Stimulated activated CD8-positive, alpha-beta memory T cell treated with anti-CD3 and anti-CD28 coated beads, Interleukin-7, amount 100 ng/mL, for 48 hours (primary cell): ENCODE data around the gene CNTN1.

ENCODE experiments used
- DNase-seq, 2 donors: peaks; one replicate each; pipeline ENCODE4 v3.0.0-alpha.2; 2020; ENCODE audit warnings: low read depth in 1 of 2; ENCODE audit errors: extremely low read depth in 1 of 2

The CNTN1 gene

GRCh38 chr12:40691913-40692764, at the start of gene CNTN1:
Gene CNTN1 (plus strand): TSS chr12:40692439.
- no peak for DNase-seq

DNA sequence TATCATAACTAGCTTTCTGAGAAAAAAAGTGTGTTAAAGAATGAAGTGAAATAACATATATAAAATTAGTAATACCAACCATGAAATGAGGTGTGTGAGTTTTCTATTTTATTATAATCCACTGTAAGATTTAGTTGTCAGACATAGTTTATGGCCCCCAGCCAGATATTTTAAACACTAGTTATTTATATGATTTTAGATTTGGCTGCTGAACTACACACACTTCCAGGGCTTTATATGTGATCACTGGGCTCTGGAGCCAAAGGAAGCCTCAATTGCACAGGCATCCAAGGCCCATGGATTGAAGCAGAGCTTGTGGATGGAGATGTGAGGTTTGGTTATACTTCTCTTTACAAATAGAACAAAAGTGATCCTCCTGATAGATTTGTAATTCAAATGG, 48.7 kb upstream of the CNTN1 start:
- no peak for DNase-seq

DNA sequence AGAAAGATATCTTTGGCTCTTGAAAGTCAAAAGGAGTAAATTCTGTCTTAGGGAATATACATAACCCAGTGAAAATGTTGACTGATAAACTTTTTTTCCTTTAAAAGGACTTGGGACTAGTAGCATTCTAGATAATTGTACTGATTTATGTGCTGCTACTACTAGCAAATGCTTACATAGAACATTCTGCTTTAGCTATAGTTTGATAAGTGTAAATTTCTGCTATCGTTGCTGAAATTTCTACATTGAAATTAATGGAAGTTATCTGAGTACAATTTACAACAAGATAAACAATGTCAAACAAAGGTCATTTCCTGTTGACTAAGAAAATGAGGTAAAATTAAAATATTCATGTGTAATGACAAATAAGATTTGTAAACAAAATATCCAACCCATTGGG, 48.3 kb upstream of the CNTN1 start:
- no peak for DNase-seq

GRCh38 chr12:40644708-40645107, 47.5 kb upstream of the CNTN1 start:
- DNase-seq: no peak

GRCh38 chr12:40645361-40645760, 46.9 kb upstream of the CNTN1 start:
- no peak for DNase-seq

- DNase-seq: no peak
Measured at GRCh38 chr12:40646456-40646855, 45.8 kb upstream of the CNTN1 start.

DNA sequence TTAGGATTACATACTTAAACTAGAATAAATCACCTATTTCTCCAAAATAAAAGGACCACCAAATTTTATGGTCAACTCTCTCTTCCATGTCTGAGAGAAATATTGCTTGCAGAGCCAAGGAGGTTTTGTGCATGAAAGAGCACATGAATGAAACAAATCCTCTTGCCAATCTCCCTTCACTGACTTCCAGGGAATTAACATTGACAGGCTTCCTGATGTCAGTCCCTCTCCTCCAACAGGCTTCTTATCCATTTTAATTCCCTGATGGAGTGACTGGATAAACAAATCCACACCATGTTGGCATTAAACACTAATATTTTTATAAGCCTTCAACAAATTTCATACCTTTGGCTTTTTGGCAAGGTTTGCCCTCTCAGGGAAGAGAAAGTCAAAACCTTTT, 45.3 kb upstream of the CNTN1 start:
- DNase-seq: no peak

DNA sequence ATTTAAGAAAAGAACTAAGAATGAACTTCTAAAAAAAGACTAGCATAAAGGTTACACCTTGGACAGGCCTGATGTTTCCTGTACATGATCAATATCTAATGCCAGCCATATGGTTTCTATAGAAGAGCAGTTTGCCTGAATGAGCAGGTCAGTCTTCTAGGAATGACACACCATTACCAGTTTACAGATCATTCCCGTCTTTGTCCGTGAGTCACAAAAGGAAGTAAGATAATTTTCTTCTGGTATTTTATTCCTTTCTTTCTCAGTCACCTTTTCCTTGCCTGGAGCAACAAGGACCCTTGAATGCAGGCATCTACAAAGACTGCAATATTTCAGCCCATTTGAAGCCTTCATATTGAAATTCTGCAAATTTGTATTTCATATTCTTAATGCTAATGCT, 44.6 kb upstream of the CNTN1 start:
- DNase-seq: no peak

- DNase-seq: no peak
Measured at GRCh38 chr12:40648519-40648918, 43.7 kb upstream of the CNTN1 start.

DNA sequence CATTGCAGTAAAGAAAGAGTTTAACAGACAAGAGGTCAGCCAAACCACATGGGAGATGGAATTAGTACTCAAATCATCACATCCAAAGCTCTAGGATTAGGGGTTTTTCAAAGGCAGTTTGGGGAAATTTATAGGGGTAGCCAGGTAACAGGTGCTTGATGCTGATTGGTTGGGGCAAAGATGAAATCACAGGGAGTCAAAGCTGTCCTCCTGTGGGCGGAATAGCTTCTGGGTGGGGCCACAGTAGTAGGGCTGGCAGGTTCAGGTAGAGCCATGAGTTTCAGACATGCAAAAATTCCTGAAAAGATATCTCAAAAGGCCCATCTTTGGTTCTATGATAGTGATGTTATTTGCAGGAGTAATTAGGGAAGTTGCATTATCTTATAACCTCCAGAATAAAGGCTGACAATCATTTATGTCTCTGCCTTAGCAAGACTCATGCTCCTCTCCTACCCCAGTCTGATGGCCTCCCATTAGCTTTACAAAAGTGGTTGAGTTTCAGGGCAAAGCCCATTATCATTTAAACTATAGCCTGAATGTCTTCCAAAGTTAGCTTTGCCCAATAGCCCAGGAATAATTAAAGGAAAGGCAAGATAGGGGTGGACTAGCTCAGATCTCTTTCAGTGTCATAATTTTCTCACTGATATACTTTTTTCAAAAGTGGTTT, 42.1 kb upstream of the CNTN1 start:
- DNase-seq: no peak

DNA sequence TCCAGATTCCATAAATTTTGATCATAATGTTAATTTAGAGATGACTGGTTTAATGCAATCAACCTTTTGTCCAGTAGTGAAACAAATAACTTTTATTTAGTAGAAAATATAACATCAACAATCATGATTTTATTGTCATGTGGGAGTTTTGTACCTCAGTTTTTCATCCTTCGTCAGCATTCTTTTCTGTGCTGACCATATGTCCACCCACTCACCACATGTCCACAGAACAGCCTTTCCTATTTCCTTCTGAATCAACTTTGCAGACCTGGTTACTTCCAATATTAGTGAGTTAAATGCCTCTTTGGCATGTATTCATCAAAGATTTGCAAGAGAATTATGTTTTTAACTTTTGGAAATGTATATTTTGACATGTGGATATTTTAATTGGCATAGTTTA, 36.8 kb upstream of the CNTN1 start:
- no peak for DNase-seq

DNA sequence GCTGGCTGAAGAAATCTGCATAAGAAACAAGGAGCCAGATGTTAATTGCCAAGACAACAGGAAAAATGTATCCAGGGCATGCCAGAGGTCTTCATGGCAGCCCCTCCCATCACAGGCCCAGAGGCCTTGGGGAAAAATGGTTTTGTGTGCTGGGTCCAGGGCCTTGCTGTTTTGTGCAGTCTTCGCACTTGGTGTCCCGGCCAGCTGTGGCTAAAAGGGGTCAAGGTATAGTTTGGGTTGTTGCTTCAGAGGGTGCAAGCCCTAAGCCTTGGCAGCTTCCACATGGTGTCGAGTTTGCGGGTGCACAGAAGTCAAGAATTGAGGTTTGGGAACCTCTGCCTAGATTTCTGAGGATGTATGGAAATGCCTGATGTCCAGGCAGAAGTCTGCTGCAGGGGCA, 29.9 kb upstream of the CNTN1 start:
- no peak for DNase-seq

DNA sequence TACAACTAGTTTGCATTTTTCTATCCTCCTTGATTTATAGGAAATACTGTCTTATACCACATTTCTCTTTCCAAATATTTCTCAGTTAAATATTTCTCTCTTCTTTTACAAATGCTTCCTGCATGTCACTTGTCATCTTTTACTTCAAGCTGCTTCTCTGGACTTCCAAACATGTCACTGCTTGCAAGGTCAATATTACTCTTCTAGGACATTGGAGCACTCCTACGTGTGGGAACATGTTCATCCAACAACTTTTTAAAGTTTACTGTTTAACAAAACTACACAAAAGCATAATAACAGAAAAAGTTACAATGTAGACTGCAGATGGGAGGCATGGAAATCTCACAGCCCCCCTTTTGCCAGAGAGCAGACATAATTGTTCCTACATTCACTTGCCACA, 28.5 kb upstream of the CNTN1 start:
- no peak for DNase-seq

DNA sequence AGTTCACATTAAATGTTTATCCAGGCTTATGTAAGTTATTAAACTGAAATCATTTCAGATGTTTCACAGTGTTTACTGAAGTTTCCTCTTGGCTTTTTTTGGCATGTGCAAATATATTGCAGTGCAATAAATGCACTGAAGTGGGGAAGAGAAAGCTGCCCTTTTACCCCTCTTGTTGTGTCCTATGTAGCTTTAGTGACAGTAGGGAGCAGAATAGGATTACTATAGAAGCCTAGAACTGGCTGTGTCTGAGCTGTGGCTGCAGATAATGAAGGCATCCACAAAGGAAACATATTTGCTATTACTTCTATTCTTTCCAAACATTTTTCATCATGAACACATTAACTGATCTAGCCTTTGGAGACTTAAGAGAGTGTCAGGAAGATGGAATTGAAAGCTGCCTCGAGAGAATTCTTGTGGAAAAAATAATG, 24.1 kb upstream of the CNTN1 start:
- no peak for DNase-seq

DNA sequence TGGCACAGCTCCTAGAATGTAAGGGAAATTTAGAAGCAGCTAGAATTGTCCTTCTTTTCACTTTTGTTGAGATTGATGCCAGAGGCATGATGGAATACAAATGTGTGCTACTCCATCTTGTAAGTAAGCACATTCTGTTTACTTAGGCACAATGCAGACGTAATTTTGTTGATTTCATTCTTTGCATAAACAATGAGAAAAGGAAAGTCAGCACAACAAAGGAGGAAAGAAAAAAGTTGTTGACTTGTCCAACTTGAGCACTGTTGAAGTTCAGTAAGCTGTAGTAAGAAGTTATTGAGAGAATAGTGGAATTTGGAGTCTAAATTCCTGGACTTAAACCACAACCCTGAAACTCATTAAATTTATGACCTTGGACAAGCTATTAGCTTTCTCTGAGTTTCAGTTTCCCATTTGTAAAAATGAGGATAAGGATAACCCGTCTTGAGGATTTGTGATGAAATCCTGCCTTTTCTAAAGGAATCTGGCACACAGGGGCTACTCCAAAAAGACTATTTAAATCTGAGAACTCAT, 19.4 kb upstream of the CNTN1 start:
- DNase-seq: no peak

DNA sequence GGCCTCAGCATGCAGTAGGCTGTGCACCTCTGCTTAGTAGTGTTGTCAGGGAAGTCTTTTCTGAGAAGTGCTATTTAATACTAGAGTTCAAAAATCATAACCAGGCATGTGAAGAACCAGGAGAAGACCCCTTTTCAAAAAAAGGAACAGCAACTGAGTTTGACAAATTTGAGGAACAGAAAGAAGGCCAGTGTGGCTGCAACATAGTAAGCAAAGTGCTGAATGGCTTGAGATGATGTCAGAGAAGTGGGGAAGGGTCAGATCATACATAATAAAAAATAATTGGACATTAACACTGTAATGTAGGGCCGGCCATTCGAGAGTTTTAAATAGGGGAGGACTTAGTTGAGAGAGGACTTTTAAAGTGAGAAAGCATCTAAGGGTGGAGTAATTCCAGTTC, 11.1 kb upstream of the CNTN1 start:
- no peak for DNase-seq

DNA sequence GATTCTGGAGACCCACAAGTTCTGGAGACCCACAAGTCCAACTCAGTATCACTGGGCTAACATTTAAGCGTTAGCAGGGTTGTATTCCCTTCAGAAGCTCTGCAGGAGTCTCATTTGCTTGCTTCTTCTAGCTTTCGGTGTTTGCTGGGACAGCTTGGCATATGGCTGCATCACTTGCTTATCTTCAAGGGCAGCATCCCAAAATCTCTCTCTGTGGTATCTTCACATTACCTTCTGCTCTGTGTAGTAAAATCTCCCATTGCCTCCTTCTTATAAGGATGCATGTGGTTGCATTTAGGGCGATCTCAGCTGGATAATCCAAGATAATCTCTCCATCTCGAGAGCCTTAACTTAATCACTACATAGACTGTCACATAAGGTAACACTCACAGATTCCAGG, 7.3 kb upstream of the CNTN1 start:
- no peak for DNase-seq

GRCh38 chr12:40688085-40688725, 4.0 kb upstream of the CNTN1 start:
- DNase-seq: no peak

DNA sequence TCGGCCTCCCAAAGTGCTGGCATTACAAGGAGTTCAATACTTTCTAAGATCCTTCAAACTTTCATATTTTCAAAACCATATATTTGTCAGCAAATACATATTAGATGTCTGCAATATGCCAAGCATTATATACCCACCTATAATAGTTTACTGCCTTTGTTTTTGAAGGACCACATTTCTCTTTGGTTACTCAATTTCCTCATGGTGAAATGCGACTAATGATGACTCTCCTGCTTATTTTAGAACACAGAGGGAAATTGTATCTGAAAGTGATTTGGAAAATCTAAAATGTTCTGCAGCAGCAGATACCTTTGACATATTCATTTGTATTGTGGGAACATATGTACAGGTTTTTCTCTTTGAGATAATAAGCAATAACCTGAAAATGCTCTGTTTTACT, 2.7 kb upstream of the CNTN1 start:
- no peak for DNase-seq

GRCh38 chr12:40692765-40693206, 547 bp downstream of the CNTN1 start:
- no peak for DNase-seq

- DNase-seq: no peak
Measured at GRCh38 chr12:40693207-40693821, 1.1 kb downstream of the CNTN1 start.
